22Rv1 (cell line): ENCODE results near the gene STAT5B.

Experiments used
- ZFX ChIP-seq: fragments of 450-650 bp; IDR thresholded peaks from 2 replicates; pipeline ENCODE4 v1.6.1; 2017; ENCODE audit warnings: antibody characterized with exemption, borderline replicate concordance
- TF ChIP-seq, protein P1 (sequence below): fragments of 450-650 bp; IDR thresholded peaks from 2 replicates; pipeline ENCODE4 v1.5.1; 2017; ENCODE audit warnings: mild to moderate bottlenecking

GRCh38 chr17:42177684-42178083, 98.5 kb downstream of the STAT5B start:
- TF ChIP-seq, protein P1, sequence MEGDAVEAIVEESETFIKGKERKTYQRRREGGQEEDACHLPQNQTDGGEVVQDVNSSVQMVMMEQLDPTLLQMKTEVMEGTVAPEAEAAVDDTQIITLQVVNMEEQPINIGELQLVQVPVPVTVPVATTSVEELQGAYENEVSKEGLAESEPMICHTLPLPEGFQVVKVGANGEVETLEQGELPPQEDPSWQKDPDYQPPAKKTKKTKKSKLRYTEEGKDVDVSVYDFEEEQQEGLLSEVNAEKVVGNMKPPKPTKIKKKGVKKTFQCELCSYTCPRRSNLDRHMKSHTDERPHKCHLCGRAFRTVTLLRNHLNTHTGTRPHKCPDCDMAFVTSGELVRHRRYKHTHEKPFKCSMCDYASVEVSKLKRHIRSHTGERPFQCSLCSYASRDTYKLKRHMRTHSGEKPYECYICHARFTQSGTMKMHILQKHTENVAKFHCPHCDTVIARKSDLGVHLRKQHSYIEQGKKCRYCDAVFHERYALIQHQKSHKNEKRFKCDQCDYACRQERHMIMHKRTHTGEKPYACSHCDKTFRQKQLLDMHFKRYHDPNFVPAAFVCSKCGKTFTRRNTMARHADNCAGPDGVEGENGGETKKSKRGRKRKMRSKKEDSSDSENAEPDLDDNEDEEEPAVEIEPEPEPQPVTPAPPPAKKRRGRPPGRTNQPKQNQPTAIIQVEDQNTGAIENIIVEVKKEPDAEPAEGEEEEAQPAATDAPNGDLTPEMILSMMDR, result no peak
- TF ChIP-seq ZFX, result no peak
